IMR-90 (cell line): ENCODE data around the gene CAMK2N1. TPM values are rescaled to one million over a fixed set of nuclear protein-coding genes. Genes with fewer than 3 reads are reported as not detected.

Source experiments
- ATAC-seq: fragments of 200-7000 bp; cut with Tn5 transposase; 2 replicates; pipeline ENCODE4 v1.9.1; 2020; ENCODE audit warnings: low read depth, mild to moderate bottlenecking, moderate library complexity
- BruUV-seq: library from RNA; stranded (reverse); fragments of 400-500 nt; replicated peaks from 2 replicates; lab custom pipeline; 2021; lab: Mats Ljungman, UMichigan
- CTCF ChIA-PET: fragments of 300-600 bp; formaldehyde crosslinking; extraction: SDS; loops from one replicate; lab custom pipeline; 2021; ENCODE audit warnings: antibody characterized with exemption; lab: Yijun Ruan, JAX
- POLR2A ChIA-PET: fragments of 300-600 bp; sonication (Branson Sonifier 250); formaldehyde crosslinking; loops from one replicate; lab custom pipeline; 2022; ENCODE audit warnings: antibody characterized with exemption; ENCODE audit not compliant: unreplicated experiment; lab: Charles Lee
- DNase-seq: peaks from one replicate; pipeline ENCODE4 v3.0.0; 2013
- H2AFZ ChIP-seq: replicated peaks from 2 replicates; pipeline ENCODE3; 2013; ENCODE audit warnings: low read length, mild to moderate bottlenecking; ENCODE audit not compliant: poor library complexity
- H2AK5ac ChIP-seq: 2 replicates; pipeline ENCODE4 v1.6.1; 2013; ENCODE audit warnings: low read depth, low read length, inconsistent platforms
- H2AK9ac ChIP-seq: replicated peaks from 2 replicates; pipeline ENCODE3; 2013; ENCODE audit warnings: mild to moderate bottlenecking, low read depth, low read length, moderate library complexity; ENCODE audit not compliant: poor library complexity
- H2BK120ac ChIP-seq: 2 replicates; pipeline ENCODE4 v1.6.1; 2013; ENCODE audit warnings: low read depth, low read length, inconsistent platforms
- H2BK15ac ChIP-seq: 3 replicates; pipeline ENCODE4 v1.6.1; 2013; ENCODE audit warnings: low read depth, low read length, inconsistent platforms
- H2BK20ac ChIP-seq: 2 replicates; pipeline ENCODE4 v1.6.1; 2013; ENCODE audit warnings: low read depth, mild to moderate bottlenecking, inconsistent platforms, low read length, moderate library complexity
- H2BK5ac ChIP-seq: 2 replicates; pipeline ENCODE4 v1.6.1; 2013; ENCODE audit warnings: mild to moderate bottlenecking, low read depth, low read length, inconsistent platforms; ENCODE audit not compliant: poor library complexity, severe bottlenecking
- H3K14ac ChIP-seq: replicated peaks from 2 replicates; pipeline ENCODE4 v1.6.1; 2013; ENCODE audit warnings: low read depth, low read length, inconsistent platforms
- H3K18ac ChIP-seq: 2 replicates; pipeline ENCODE4 v1.6.1; 2013; ENCODE audit warnings: low read depth, low read length, control low read depth
- H3K23ac ChIP-seq: 2 replicates; pipeline ENCODE4 v1.6.1; 2013; ENCODE audit warnings: low read depth, low read length, inconsistent platforms
- H3K27ac ChIP-seq: 2 replicates; pipeline ENCODE4 v1.5.1; 2013; ENCODE audit warnings: mild to moderate bottlenecking, control low read depth, low read length; ENCODE audit not compliant: insufficient read depth
- H3K27me3 ChIP-seq: 2 replicates; pipeline ENCODE4 v1.6.1; 2013; ENCODE audit warnings: low read length; ENCODE audit not compliant: control insufficient read depth, insufficient read depth
- H3K36me3 ChIP-seq: 2 replicates; pipeline ENCODE4 v1.6.1; 2013; ENCODE audit warnings: low read length, mixed read lengths; ENCODE audit not compliant: control insufficient read depth, insufficient read depth
- H3K4ac ChIP-seq: 2 replicates; pipeline ENCODE4 v1.6.1; 2013; ENCODE audit warnings: low read depth, low read length, inconsistent platforms
- H3K4me1 ChIP-seq: 2 replicates; pipeline ENCODE4 v1.6.1; 2013; ENCODE audit warnings: low read length, mixed read lengths; ENCODE audit not compliant: control insufficient read depth, insufficient read depth
- H3K4me2 ChIP-seq: 2 replicates; pipeline ENCODE4 v1.6.1; 2013; ENCODE audit warnings: low read depth, mild to moderate bottlenecking, control low read depth, low read length, moderate library complexity
- H3K4me3 ChIP-seq: 2 replicates; pipeline ENCODE4 v1.5.1; 2013; ENCODE audit warnings: low read depth, mild to moderate bottlenecking, control low read depth, low read length, moderate library complexity; ENCODE audit not compliant: insufficient read depth
- H3K56ac ChIP-seq: 2 replicates; pipeline ENCODE4 v1.6.1; 2013; ENCODE audit warnings: low read length, inconsistent platforms; ENCODE audit not compliant: insufficient read depth; ENCODE audit errors: extremely low read depth
- H3K79me1 ChIP-seq, 2 experiments: 2 replicates each; pipeline ENCODE4 v1.6.1; 2013; ENCODE audit warnings: low read length in 2 of 2, inconsistent platforms in 1 of 2, low read depth in 1 of 2
- H3K9ac ChIP-seq: 2 replicates; pipeline ENCODE4 v1.6.1; 2013; ENCODE audit warnings: low read depth, low read length, control low read depth
- H3K9me1 ChIP-seq: 2 replicates; pipeline ENCODE4 v1.6.1; 2013; ENCODE audit warnings: low read length, inconsistent platforms; ENCODE audit not compliant: insufficient read depth
- H3K9me3 ChIP-seq: 2 replicates; pipeline ENCODE4 v1.6.1; 2013; ENCODE audit warnings: low read length; ENCODE audit not compliant: control insufficient read depth, insufficient read depth
- H4K20me1 ChIP-seq: 2 replicates; pipeline ENCODE4 v1.6.1; 2013; ENCODE audit warnings: low read length, inconsistent platforms; ENCODE audit not compliant: insufficient read depth
- H4K5ac ChIP-seq: 2 replicates; pipeline ENCODE4 v1.6.1; 2013; ENCODE audit warnings: mild to moderate bottlenecking, low read depth, low read length, control low read depth
- H4K8ac ChIP-seq, 2 experiments: 2 replicates each; pipeline ENCODE4 v1.6.1; 2013; ENCODE audit warnings: low read depth in 2 of 2, low read length in 2 of 2, control low read depth in 1 of 2, inconsistent platforms in 1 of 2
- H4K91ac ChIP-seq: 2 replicates; pipeline ENCODE4 v1.6.1; 2013; ENCODE audit warnings: low read depth, low read length, inconsistent platforms; ENCODE audit not compliant: insufficient read depth
- BHLHE40 ChIP-seq: fragments of 150-350 bp; IDR thresholded peaks from 2 replicates; pipeline ENCODE4 v1.6.1; 2016; ENCODE audit warnings: mild to moderate bottlenecking, low read depth, low read length
- CHD1 ChIP-seq: IDR thresholded peaks from 2 replicates; pipeline ENCODE4 v1.6.1; 2012; ENCODE audit warnings: low read depth, low read length, improper control_type of control experiment
- FOS ChIP-seq: fragments of 150-350 bp; IDR thresholded peaks from 2 replicates; pipeline ENCODE4 v1.6.1; 2016; ENCODE audit warnings: low read depth, low read length
- MAZ ChIP-seq: IDR thresholded peaks from 2 replicates; pipeline ENCODE4 v1.6.1; 2012; ENCODE audit warnings: low read depth, mild to moderate bottlenecking, low read length, improper control_type of control experiment, moderate library complexity, borderline replicate concordance
- POLR2A ChIP-seq: IDR thresholded peaks from 2 replicates; pipeline ENCODE4 v1.6.1; 2012; ENCODE audit warnings: mild to moderate bottlenecking, low read depth, low read length
- RCOR1 ChIP-seq: IDR thresholded peaks from 2 replicates; pipeline ENCODE4 v1.6.1; 2012; ENCODE audit warnings: mild to moderate bottlenecking, low read length, improper control_type of control experiment; ENCODE audit not compliant: insufficient replicate concordance
- RFX5 ChIP-seq: IDR thresholded peaks from 2 replicates; pipeline ENCODE4 v1.8.0; 2012; ENCODE audit warnings: low read depth, mild to moderate bottlenecking, low read length, moderate library complexity
- SMC3 ChIP-seq: fragments of 150-350 bp; IDR thresholded peaks from 2 replicates; pipeline ENCODE4 v1.6.1; 2016; ENCODE audit warnings: low read depth, mild to moderate bottlenecking, antibody characterized with exemption, low read length, moderate library complexity
- WGBS, 2 experiments: methylation state at CpG; one replicate each; pipeline versions ENCODE4 v1.1.5 to v1.1.7; 2013; ENCODE audit warnings: missing lambda C conversion rate in 2 of 2; ENCODE audit not compliant: insufficient read length in 1 of 2; ENCODE audit errors: extremely low coverage in 2 of 2; 5-methylcytosine and 5-hydroxymethylcytosine counted together
- dilution Hi-C: fragments of 300-500 bp; cut with HindIII; formaldehyde crosslinking; loops from one replicate; pipeline ENCODE4 v1.14.3; 2018; ENCODE audit warnings: low sequenced_read_pairs; ENCODE audit not compliant: unreplicated experiment
- in situ Hi-C: fragments of 300-500 bp; cut with MboI; formaldehyde crosslinking; loops from 3 replicates; pipeline ENCODE4 v1.14.3; 2019; ENCODE audit warnings: low sequenced_read_pairs, inconsistent platforms, mixed read lengths
- intact Hi-C: fragments of 100-400 bp; cut with micrococcal nuclease; formaldehyde crosslinking; loops from 2 replicates; pipeline ENCODE4 v1.10.0; 2022
- polyA plus RNA-seq, 3 experiments: library from polyadenylated mRNA; depleted of rRNA; stranded (reverse); fragments of >200 nt; gene quantifications; 2 replicates each; pipeline ENCODE4 v1.2.3, GENCODE V29; 2012; ENCODE audit warnings: low replicate concordance in 1 of 3
- total RNA-seq: library from RNA; depleted of rRNA; stranded (reverse); fragments of >200 nt; gene quantifications from 2 replicates; pipeline ENCODE4 v1.2.3, GENCODE V29; 2012
- TF ChIP-seq, protein P1 (sequence below): conservative IDR thresholded peaks from 2 replicates; pipeline ENCODE4 v1.5.1; 2012; ENCODE audit warnings: mild to moderate bottlenecking, low read depth, low read length, improper control_type of control experiment
- TF ChIP-seq, protein P2 (sequence below): fragments of 150-350 bp; IDR thresholded peaks from 2 replicates; pipeline ENCODE4 v1.6.1; 2017; ENCODE audit warnings: mild to moderate bottlenecking, antibody characterized with exemption, low read length, low read depth
- TF ChIP-seq, protein P3 (sequence below): fragments of 150-350 bp; IDR thresholded peaks from 2 replicates; pipeline ENCODE4 v1.6.1; 2016; ENCODE audit warnings: low read depth, mild to moderate bottlenecking, low read length, moderate library complexity, borderline replicate concordance

Gene CAMK2N1
- total and polyA plus RNA-seq, 2 of the 4 experiments (the other 2 are of a cell fraction) = 10.2 to 44.4 TPM

DNA sequence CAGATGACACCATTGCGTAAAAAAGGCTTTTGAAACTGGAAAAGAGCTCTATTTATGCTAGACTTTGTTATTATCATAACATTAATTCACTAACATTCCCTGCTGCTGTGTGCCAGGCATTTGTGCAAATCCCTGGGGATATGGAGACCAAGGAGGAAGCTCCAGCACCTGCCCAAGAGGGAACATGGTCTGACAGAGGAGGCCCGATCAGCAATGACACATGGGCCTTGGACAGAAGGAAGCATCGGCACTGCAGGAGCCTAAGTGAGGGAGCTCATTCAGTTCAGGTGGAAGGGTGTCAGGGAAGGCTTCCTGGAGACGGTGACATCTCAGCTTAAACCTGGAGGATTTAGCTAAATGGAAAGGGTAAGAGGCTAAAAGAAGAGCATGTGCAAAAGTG is 13.9 kb downstream of the CAMK2N1 start:
- no TSS peak for BruUV-seq
- H3K9me3 ChIP-seq = no peaks in the 10 kb centered on the region
- intact Hi-C loops = no loop called here
- 85% methylated on average over 3 of the region's 4 CpGs; no CpG with 5 or more reads in 1 of the 2 experiments for WGBS, 2 experiments
- H3K4me2 ChIP-seq = no peak overlapping the region
- DNase-seq (no peak), ATAC-seq (no peak)
- H3K4ac ChIP-seq = 0 out of 2 replicates have a peak overlapping the region, but pooled peaks have one; percentile 6
- H3K9ac ChIP-seq = no peak overlapping the region
- dilution Hi-C loops = no loop called here
- H4K91ac ChIP-seq = no peak overlapping the region
- H4K8ac ChIP-seq = no peak overlapping the region
- H3K23ac ChIP-seq = no peak overlapping the region
- H2BK120ac ChIP-seq = no peak overlapping the region
- H3K14ac ChIP-seq = no peak overlapping the region
- H3K4me3 ChIP-seq = no peak overlapping the region
- no peak overlapping the region for H3K56ac ChIP-seq
- no peak overlapping the region for H2AK5ac ChIP-seq
- POLR2A ChIA-PET = no interaction called here
- no peak overlapping the region for H4K5ac ChIP-seq
- no peak overlapping the region for H2BK15ac ChIP-seq
- H3K36me3 ChIP-seq = no peaks in the 10 kb centered on the region
- peaks cover 3% of the 10 kb centered on the region; the same call in 1 of the 2 replicates for H3K4me1 ChIP-seq
- no peak overlapping the region for H2BK5ac ChIP-seq
- H2AK9ac ChIP-seq = no peak overlapping the region
- CTCF ChIA-PET = no interaction called here
- no peak overlapping the region for H3K18ac ChIP-seq
- no peak overlapping the region for H3K27ac ChIP-seq
- H2BK20ac ChIP-seq = no peak overlapping the region
- no peaks in the 10 kb centered on the region for H4K20me1 ChIP-seq
- peaks cover 9% of the 10 kb centered on the region for H3K9me1 ChIP-seq
- TF ChIP-seq, protein P1, sequence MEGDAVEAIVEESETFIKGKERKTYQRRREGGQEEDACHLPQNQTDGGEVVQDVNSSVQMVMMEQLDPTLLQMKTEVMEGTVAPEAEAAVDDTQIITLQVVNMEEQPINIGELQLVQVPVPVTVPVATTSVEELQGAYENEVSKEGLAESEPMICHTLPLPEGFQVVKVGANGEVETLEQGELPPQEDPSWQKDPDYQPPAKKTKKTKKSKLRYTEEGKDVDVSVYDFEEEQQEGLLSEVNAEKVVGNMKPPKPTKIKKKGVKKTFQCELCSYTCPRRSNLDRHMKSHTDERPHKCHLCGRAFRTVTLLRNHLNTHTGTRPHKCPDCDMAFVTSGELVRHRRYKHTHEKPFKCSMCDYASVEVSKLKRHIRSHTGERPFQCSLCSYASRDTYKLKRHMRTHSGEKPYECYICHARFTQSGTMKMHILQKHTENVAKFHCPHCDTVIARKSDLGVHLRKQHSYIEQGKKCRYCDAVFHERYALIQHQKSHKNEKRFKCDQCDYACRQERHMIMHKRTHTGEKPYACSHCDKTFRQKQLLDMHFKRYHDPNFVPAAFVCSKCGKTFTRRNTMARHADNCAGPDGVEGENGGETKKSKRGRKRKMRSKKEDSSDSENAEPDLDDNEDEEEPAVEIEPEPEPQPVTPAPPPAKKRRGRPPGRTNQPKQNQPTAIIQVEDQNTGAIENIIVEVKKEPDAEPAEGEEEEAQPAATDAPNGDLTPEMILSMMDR = no peak
- TF ChIP-seq, protein P2, sequence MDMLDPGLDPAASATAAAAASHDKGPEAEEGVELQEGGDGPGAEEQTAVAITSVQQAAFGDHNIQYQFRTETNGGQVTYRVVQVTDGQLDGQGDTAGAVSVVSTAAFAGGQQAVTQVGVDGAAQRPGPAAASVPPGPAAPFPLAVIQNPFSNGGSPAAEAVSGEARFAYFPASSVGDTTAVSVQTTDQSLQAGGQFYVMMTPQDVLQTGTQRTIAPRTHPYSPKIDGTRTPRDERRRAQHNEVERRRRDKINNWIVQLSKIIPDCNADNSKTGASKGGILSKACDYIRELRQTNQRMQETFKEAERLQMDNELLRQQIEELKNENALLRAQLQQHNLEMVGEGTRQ = no peak
- TF ChIP-seq BHLHE40 = no peak
- TF ChIP-seq RFX5 = no peak
- TF ChIP-seq MAZ = no peak
- TF ChIP-seq, protein P3, sequence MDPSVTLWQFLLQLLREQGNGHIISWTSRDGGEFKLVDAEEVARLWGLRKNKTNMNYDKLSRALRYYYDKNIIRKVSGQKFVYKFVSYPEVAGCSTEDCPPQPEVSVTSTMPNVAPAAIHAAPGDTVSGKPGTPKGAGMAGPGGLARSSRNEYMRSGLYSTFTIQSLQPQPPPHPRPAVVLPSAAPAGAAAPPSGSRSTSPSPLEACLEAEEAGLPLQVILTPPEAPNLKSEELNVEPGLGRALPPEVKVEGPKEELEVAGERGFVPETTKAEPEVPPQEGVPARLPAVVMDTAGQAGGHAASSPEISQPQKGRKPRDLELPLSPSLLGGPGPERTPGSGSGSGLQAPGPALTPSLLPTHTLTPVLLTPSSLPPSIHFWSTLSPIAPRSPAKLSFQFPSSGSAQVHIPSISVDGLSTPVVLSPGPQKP = no peak
- TF ChIP-seq FOS = no peak
- no peak for TF ChIP-seq RCOR1
- TF ChIP-seq SMC3 = no peak
- TF ChIP-seq POLR2A = no peak
- no peak for TF ChIP-seq CHD1
- H2AFZ ChIP-seq = no peak overlapping the region
- in situ Hi-C loops = no loop called here
- H3K27me3 ChIP-seq = peaks cover 15% of the 10 kb centered on the region
- peaks cover under 1 to 10% of the 10 kb centered on the region in 2 experiments; a peak in 2 of 4 replicates for H3K79me1 ChIP-seq
